H9 (cell line): ENCODE results near the gene TFCP2. TPM values are rescaled to one million over a fixed set of nuclear protein-coding genes. Genes with fewer than 3 reads are reported as not detected.

ENCODE experiments used
- DNase-seq: peaks from one replicate; pipeline ENCODE4 v3.0.0-alpha.2; 2017
- H2AFZ ChIP-seq: one replicate; pipeline ENCODE4 v1.6.1; 2013; ENCODE audit warnings: mild to moderate bottlenecking, low read length, control low read depth, moderate library complexity
- H2AK5ac ChIP-seq: 2 replicates; pipeline ENCODE4 v1.6.1; 2013; ENCODE audit warnings: low read length, control low read depth, mixed read lengths; ENCODE audit not compliant: insufficient read length
- H2BK120ac ChIP-seq: one replicate; pipeline ENCODE4 v1.6.1; 2013; ENCODE audit warnings: low read depth, mild to moderate bottlenecking, low read length, control low read depth, inconsistent platforms; ENCODE audit not compliant: poor library complexity, severe bottlenecking
- H2BK12ac ChIP-seq: 2 replicates; pipeline ENCODE4 v1.6.1; 2013; ENCODE audit warnings: low read length, control low read depth, mixed read lengths, low read depth; ENCODE audit not compliant: insufficient read length
- H2BK15ac ChIP-seq: 2 replicates; pipeline ENCODE4 v1.6.1; 2013; ENCODE audit warnings: low read depth, low read length, control low read depth
- H2BK20ac ChIP-seq: one replicate; pipeline ENCODE4 v1.6.1; 2013; ENCODE audit warnings: low read depth, mild to moderate bottlenecking, low read length, control low read depth, inconsistent platforms; ENCODE audit not compliant: poor library complexity, severe bottlenecking
- H2BK5ac ChIP-seq: 2 replicates; pipeline ENCODE4 v1.6.1; 2013; ENCODE audit warnings: low read length, control low read depth, mixed read lengths; ENCODE audit not compliant: insufficient read length
- H3K14ac ChIP-seq: 2 replicates; pipeline ENCODE4 v1.6.1; 2013; ENCODE audit warnings: low read length, control low read depth; ENCODE audit not compliant: insufficient read depth
- H3K18ac ChIP-seq: 2 replicates; pipeline ENCODE4 v1.6.1; 2013; ENCODE audit warnings: low read depth, mild to moderate bottlenecking, mixed read lengths, low read length, control low read depth; ENCODE audit not compliant: insufficient read length
- H3K23ac ChIP-seq: 2 replicates; pipeline ENCODE4 v1.6.1; 2013; ENCODE audit warnings: low read length, control low read depth, mixed read lengths, low read depth; ENCODE audit not compliant: insufficient read length
- H3K23me2 ChIP-seq: 2 replicates; pipeline ENCODE4 v1.6.1; 2013; ENCODE audit warnings: low read depth, mild to moderate bottlenecking, mixed read lengths, low read length, control low read depth; ENCODE audit not compliant: insufficient read length, poor library complexity, severe bottlenecking
- H3K27ac ChIP-seq: 2 replicates; pipeline ENCODE4 v1.5.1; 2013; ENCODE audit warnings: low read length, control low read depth, mixed read lengths, low read depth; ENCODE audit not compliant: insufficient read length
- H3K27me3 ChIP-seq: 2 replicates; pipeline ENCODE4 v1.6.1; 2013; ENCODE audit warnings: low read length, control low read depth, inconsistent platforms; ENCODE audit not compliant: insufficient read depth
- H3K4ac ChIP-seq: 2 replicates; pipeline ENCODE4 v1.6.1; 2013; ENCODE audit warnings: low read depth, mild to moderate bottlenecking, control low read depth, inconsistent platforms, low read length, moderate library complexity
- H3K4me1 ChIP-seq: 2 replicates; pipeline ENCODE4 v1.6.1; 2013; ENCODE audit warnings: low read length, control low read depth, inconsistent platforms; ENCODE audit not compliant: insufficient read depth
- H3K4me2 ChIP-seq: 2 replicates; pipeline ENCODE4 v1.6.1; 2013; ENCODE audit warnings: low read length, control low read depth, mixed read lengths; ENCODE audit not compliant: insufficient read length, insufficient read depth
- H3K56ac ChIP-seq: 2 replicates; pipeline ENCODE4 v1.6.1; 2013; ENCODE audit warnings: low read depth, mild to moderate bottlenecking, mixed read lengths, low read length, control low read depth; ENCODE audit not compliant: insufficient read length
- H3K79me1 ChIP-seq: 2 replicates; pipeline ENCODE4 v1.6.1; 2013; ENCODE audit warnings: low read depth, mild to moderate bottlenecking, moderate library complexity, low read length, control low read depth, inconsistent platforms; ENCODE audit not compliant: insufficient read depth, poor library complexity, severe bottlenecking
- H3K79me2 ChIP-seq: 2 replicates; pipeline ENCODE4 v1.6.1; 2013; ENCODE audit warnings: low read length, control low read depth, inconsistent platforms; ENCODE audit not compliant: insufficient read depth
- H3K9ac ChIP-seq: 2 replicates; pipeline ENCODE4 v1.6.1; 2013; ENCODE audit warnings: low read length, control low read depth, mixed read lengths; ENCODE audit not compliant: insufficient read length; ENCODE audit errors: extremely low read depth
- H3K9me3 ChIP-seq: one replicate; pipeline ENCODE4 v1.6.1; 2013; ENCODE audit warnings: low read depth, low read length, inconsistent platforms; ENCODE audit not compliant: control insufficient read depth
- H3T11ph ChIP-seq: one replicate; pipeline ENCODE4 v1.6.1; 2013; ENCODE audit warnings: mild to moderate bottlenecking, low read length, control low read depth, inconsistent platforms
- H4K20me1 ChIP-seq: one replicate; pipeline ENCODE4 v1.6.1; 2013; ENCODE audit not compliant: control insufficient read depth, insufficient read length, insufficient read depth
- H4K5ac ChIP-seq: 2 replicates; pipeline ENCODE4 v1.6.1; 2013; ENCODE audit warnings: low read depth, mild to moderate bottlenecking, mixed read lengths, low read length, control low read depth; ENCODE audit not compliant: insufficient read length
- H4K8ac ChIP-seq: replicated peaks from 2 replicates; pipeline ENCODE4 v1.6.1; 2013; ENCODE audit warnings: low read length, control low read depth, mixed read lengths, low read depth; ENCODE audit not compliant: insufficient read length
- H4K91ac ChIP-seq: 2 replicates; pipeline ENCODE4 v1.6.1; 2013; ENCODE audit warnings: low read depth, mild to moderate bottlenecking, moderate library complexity, mixed read lengths, low read length, control low read depth; ENCODE audit not compliant: insufficient read length
- H3K27ac Mint-ChIP-seq, 3 experiments: 2 replicates in 2 of 3; 3 replicates in 1 of 3; pipeline ENCODE4 v1.8.0; 2020 to 2021; ENCODE audit warnings: mixed read lengths in 3 of 3, mild to moderate bottlenecking in 1 of 3, moderate library complexity in 1 of 3
- H3K27me3 Mint-ChIP-seq: 2 replicates; pipeline ENCODE4 v1.8.0; 2021; ENCODE audit warnings: low read depth, mild to moderate bottlenecking, moderate library complexity, mixed read lengths
- H3K36me3 Mint-ChIP-seq, 3 experiments: 2 replicates in 2 of 3; 3 replicates in 1 of 3; pipeline ENCODE4 v1.8.0; 2020 to 2021; ENCODE audit warnings: low read depth in 3 of 3, mixed read lengths in 3 of 3; ENCODE audit not compliant: insufficient read depth in 1 of 3
- H3K4me1 Mint-ChIP-seq, 2 experiments: 2 replicates each; pipeline ENCODE4 v1.8.0; 2020; ENCODE audit warnings: mixed read lengths in 2 of 2
- H3K4me3 Mint-ChIP-seq, 2 experiments: 2 replicates in 1 of 2; 3 replicates in 1 of 2; pipeline ENCODE4 v1.8.0; 2020 to 2021; ENCODE audit warnings: mild to moderate bottlenecking in 2 of 2, mixed read lengths in 2 of 2, moderate library complexity in 1 of 2
- H3K9me3 Mint-ChIP-seq, 2 experiments: 2 replicates in 1 of 2; 3 replicates in 1 of 2; pipeline ENCODE4 v1.8.0; 2020; ENCODE audit warnings: mild to moderate bottlenecking in 2 of 2, mixed read lengths in 2 of 2, moderate library complexity in 1 of 2
- WGBS: extraction: QIAGEN DNeasy Blood & Tissue Kit; methylation state at CpG from one replicate; pipeline ENCODE4 v1.1.7; 2013; ENCODE audit warnings: missing lambda C conversion rate, low lambda C conversion rate, mixed read lengths; ENCODE audit not compliant: insufficient read length; ENCODE audit errors: extremely low coverage; 5-methylcytosine and 5-hydroxymethylcytosine counted together
- total RNA-seq: library from RNA; stranded (reverse); gene quantifications from 2 replicates; pipeline ENCODE4 v1.2.1, GENCODE V29; 2021
- TF ChIP-seq, protein P1 (sequence below): fragments of 200-600 bp; sonication (generic); conservative IDR thresholded peaks from 3 replicates; pipeline ENCODE4 v1.8.0; 2021; ENCODE audit warnings: antibody characterized with exemption, mild to moderate bottlenecking

Gene TFCP2
- total RNA-seq, 1 experiment from 2014 or later: 27.1 TPM

DNA sequence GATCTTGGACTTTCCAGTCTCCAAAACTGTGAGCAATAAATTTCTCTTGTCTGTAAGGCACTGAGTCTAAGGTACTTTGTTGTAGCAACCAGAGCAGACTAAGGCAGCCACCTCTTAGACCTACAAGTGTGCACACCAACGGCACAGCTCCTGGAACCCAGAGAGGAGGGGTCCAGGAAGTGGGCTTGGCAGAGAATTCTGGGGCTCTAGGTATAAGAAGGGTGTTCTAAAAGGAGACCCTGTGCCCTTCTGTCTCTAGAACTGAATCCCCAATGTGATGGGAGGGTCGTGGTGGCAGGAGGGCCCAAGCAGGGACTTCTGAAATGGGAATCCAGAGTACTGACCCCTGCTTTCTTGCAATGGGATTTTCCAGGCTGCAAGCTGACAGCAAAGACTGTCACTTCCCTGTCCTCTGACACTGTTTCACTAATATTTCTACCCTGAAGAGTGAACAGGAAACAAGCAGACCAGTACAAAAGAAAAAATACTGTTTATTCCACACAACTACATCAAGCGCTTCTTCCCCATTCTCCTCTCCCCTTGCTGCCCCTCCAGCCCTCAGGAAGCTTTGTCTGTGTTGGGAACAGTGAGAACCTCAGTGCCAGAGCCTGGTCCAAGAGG lies 13.6 kb upstream of the TFCP2 start:
- no peak overlapping the region for H2AFZ ChIP-seq
- H3K23me2 ChIP-seq: no peaks in the 10 kb centered on the region
- H4K20me1 ChIP-seq: no peaks in the 10 kb centered on the region
- H3K27ac Mint-ChIP-seq: no peak overlapping the region
- no peak overlapping the region for H4K5ac ChIP-seq
- no peak overlapping the region for H2BK5ac ChIP-seq
- H3K79me1 ChIP-seq: no peaks in the 10 kb centered on the region
- no peak overlapping the region for H3K14ac ChIP-seq
- no peak overlapping the region for H3K56ac ChIP-seq
- no peak overlapping the region for H3K4ac ChIP-seq
- H2BK120ac ChIP-seq: no peak overlapping the region
- H3K9ac ChIP-seq: no peak overlapping the region
- no peak overlapping the region for H3K4me2 ChIP-seq
- H3K27me3 Mint-ChIP-seq: peaks cover 15% of the 10 kb centered on the region
- H4K91ac ChIP-seq: no peak overlapping the region
- no peaks in the 10 kb centered on the region for H3K9me3 Mint-ChIP-seq
- H3T11ph ChIP-seq: no peak overlapping the region
- no peaks in the 10 kb centered on the region for H3K9me3 ChIP-seq
- no peak overlapping the region for H3K27ac ChIP-seq
- H3K4me1 Mint-ChIP-seq: peaks cover 10 to 17% of the 10 kb centered on the region in 2 experiments
- no peaks in the 10 kb centered on the region for H3K79me2 ChIP-seq
- no CpG with 5 or more reads among the region's 3 CpGs for WGBS
- peaks cover 0 to 10% (median 3%) of the 10 kb centered on the region in 3 experiments; a peak in 2 of 7 replicates for H3K36me3 Mint-ChIP-seq
- no peak overlapping the region for H2BK20ac ChIP-seq
- DNase-seq: no peak
- H2AK5ac ChIP-seq: no peak overlapping the region
- no peak overlapping the region for H4K8ac ChIP-seq
- no peak overlapping the region for H2BK12ac ChIP-seq
- H2BK15ac ChIP-seq: no peak overlapping the region
- H3K27me3 ChIP-seq: no peaks in the 10 kb centered on the region; the same call in 1 of the 2 replicates
- TF ChIP-seq, protein P1, sequence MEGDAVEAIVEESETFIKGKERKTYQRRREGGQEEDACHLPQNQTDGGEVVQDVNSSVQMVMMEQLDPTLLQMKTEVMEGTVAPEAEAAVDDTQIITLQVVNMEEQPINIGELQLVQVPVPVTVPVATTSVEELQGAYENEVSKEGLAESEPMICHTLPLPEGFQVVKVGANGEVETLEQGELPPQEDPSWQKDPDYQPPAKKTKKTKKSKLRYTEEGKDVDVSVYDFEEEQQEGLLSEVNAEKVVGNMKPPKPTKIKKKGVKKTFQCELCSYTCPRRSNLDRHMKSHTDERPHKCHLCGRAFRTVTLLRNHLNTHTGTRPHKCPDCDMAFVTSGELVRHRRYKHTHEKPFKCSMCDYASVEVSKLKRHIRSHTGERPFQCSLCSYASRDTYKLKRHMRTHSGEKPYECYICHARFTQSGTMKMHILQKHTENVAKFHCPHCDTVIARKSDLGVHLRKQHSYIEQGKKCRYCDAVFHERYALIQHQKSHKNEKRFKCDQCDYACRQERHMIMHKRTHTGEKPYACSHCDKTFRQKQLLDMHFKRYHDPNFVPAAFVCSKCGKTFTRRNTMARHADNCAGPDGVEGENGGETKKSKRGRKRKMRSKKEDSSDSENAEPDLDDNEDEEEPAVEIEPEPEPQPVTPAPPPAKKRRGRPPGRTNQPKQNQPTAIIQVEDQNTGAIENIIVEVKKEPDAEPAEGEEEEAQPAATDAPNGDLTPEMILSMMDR: no peak
- H3K23ac ChIP-seq: no peak overlapping the region
- H3K4me1 ChIP-seq: no peaks in the 10 kb centered on the region
- H3K4me3 Mint-ChIP-seq: no peak overlapping the region
- H3K18ac ChIP-seq: no peak overlapping the region
